Neural progenitor cell (in vitro differentiated cells): Measurements from ENCODE around the gene SYDE1.

Experiments used
- CTCF ChIP-seq: fragments of 200-600 bp; sonication (generic); IDR thresholded peaks from 2 replicates; pipeline ENCODE4 v1.5.1; 2017; ENCODE audit warnings: antibody characterized with exemption, mild to moderate bottlenecking
- EZH2 ChIP-seq: fragments of 200-600 bp; sonication (generic); IDR thresholded peaks from 2 replicates; pipeline ENCODE4 v1.6.1; 2017; ENCODE audit warnings: antibody characterized with exemption, mild to moderate bottlenecking, moderate library complexity
- EZH2phosphoT487 ChIP-seq: fragments of 200-600 bp; sonication (generic); IDR thresholded peaks from 2 replicates; pipeline ENCODE4 v1.6.1; 2017; ENCODE audit warnings: antibody characterized with exemption

- TF ChIP-seq CTCF = peak; percentile 70
- TF ChIP-seq EZH2phosphoT487 = no peak
- TF ChIP-seq EZH2 = no peak
Observed at GRCh38 chr19:15154002-15154612, 46.9 kb downstream of the SYDE1 start.
